Peyer's patch (tissue), 4 donors: ENCODE measurements around the gene SENP5. TPM values are rescaled to one million over a fixed set of nuclear protein-coding genes. Genes with fewer than 3 reads are reported as not detected.

Experiments
- DNase-seq, 3 donors: peaks; one replicate each; pipeline ENCODE4 v3.0.0-alpha.2; 2017 to 2019
- H3K27ac ChIP-seq, 4 donors: fragments of 200-600 bp; sonication (generic); one replicate each; pipeline ENCODE4 v1.5.1; 2016 to 2019
- H3K27me3 ChIP-seq, 2 donors: fragments of 200-600 bp; sonication (generic); one replicate each; pipeline ENCODE4 v1.5.1; 2019
- H3K36me3 ChIP-seq, 3 donors: fragments of 200-600 bp; sonication (generic); one replicate each; pipeline ENCODE4 v1.5.1; 2016 to 2019
- H3K4me1 ChIP-seq, 4 donors: fragments of 200-600 bp; sonication (generic); one replicate each; pipeline ENCODE4 v1.5.1; 2016 to 2019
- H3K4me3 ChIP-seq, 4 donors: fragments of 200-600 bp; sonication (generic); 1 replicate in 3 of 4; 2 replicates in 1 of 4; pipeline ENCODE4 v1.5.1; 2016 to 2019; ENCODE audit warnings: mild to moderate bottlenecking in 1 of 4
- H3K9me3 ChIP-seq, 4 donors: fragments of 200-600 bp; sonication (generic); one replicate each; pipeline ENCODE4 v1.5.1; 2016 to 2019; ENCODE audit warnings: mild to moderate bottlenecking in 1 of 4
- CTCF ChIP-seq, 6 experiments: fragments of 450-650 bp in 4 of 6; fragments of 200-600 bp in 2 of 6; sonication (generic) in 1 of 6; IDR thresholded peaks; one replicate each; pipeline ENCODE4 v1.5.1; 2017 to 2019; ENCODE audit warnings: antibody characterized with exemption in 6 of 6, mild to moderate bottlenecking in 3 of 6, moderate library complexity in 1 of 6
- POLR2A ChIP-seq, 2 donors: fragments of 450-650 bp; IDR thresholded peaks; one replicate each; pipeline ENCODE4 v1.5.1; 2017; ENCODE audit warnings: antibody characterized with exemption in 2 of 2, mild to moderate bottlenecking in 2 of 2, moderate library complexity in 2 of 2
- total RNA-seq, 4 donors: library from RNA; depleted of rRNA; stranded (reverse); fragments of >200 nt; gene quantifications; one replicate each; pipeline ENCODE4 v1.1.0, GENCODE V29; 2016

SENP5 gene
- total RNA-seq, 4 donors from 2014 or later = 29.6 to 75.1 (median 36.9) TPM

- H3K4me1 ChIP-seq = no peaks in the 10 kb centered on the region
- H3K4me3 ChIP-seq = no peak overlapping the region
- no peak for TF ChIP-seq CTCF (IDR thresholded peaks at IDR 0.05)
- no peak for TF ChIP-seq POLR2A (IDR thresholded peaks at IDR 0.05)
- no peaks in the 10 kb centered on the region for H3K27me3 ChIP-seq
- no peaks in the 10 kb centered on the region for H3K36me3 ChIP-seq
- H3K9me3 ChIP-seq = no peaks in the 10 kb centered on the region
- DNase-seq = peak in 1 of 3 donors; percentile 31
- no peak overlapping the region for H3K27ac ChIP-seq
Observed at GRCh38 chr3:196979545-196979944, 111.8 kb downstream of the SENP5 start.

- Histone ChIP-seq H3K36me3 (no peaks in the 10 kb centered on the region), H3K4me1 (peaks cover 0 to 7% (median 0%) of the 10 kb centered on the region in 4 donors), H3K27me3 (no peaks in the 10 kb centered on the region), H3K27ac (no peak overlapping the region), H3K9me3 (no peaks in the 10 kb centered on the region), H3K4me3 (no peak overlapping the region)
- TF ChIP-seq CTCF (IDR thresholded peaks at IDR 0.05) (no peak), POLR2A (IDR thresholded peaks at IDR 0.05) (no peak)
- peak in 1 of 3 donors; percentile 26 for DNase-seq
Observed at GRCh38 chr3:196981657-196982056, 113.9 kb downstream of the SENP5 start.

GRCh38 chr3:196983186-196983585 lies 115.5 kb downstream of the SENP5 start:
- Histone ChIP-seq H3K4me1 (peaks cover 0 to 20% (median 0%) of the 10 kb centered on the region in 4 donors), H3K27me3 (no peaks in the 10 kb centered on the region), H3K4me3 (no peak overlapping the region), H3K36me3 (no peaks in the 10 kb centered on the region), H3K9me3 (no peaks in the 10 kb centered on the region), H3K27ac (no peak overlapping the region)
- TF ChIP-seq CTCF (IDR thresholded peaks at IDR 0.05) (no peak), POLR2A (IDR thresholded peaks at IDR 0.05) (no peak)
- DNase-seq = no peak

Other genes with a start within 250 kb of the SENP5 start
- 10 to 100 TPM in 1 of 4 donors, 1 to 10 TPM in 2, under 1 TPM in 1; 0.70 to 10.7 (median 2.8) TPM for gene NRROS, start 228.2 kb upstream of the SENP5 start, total RNA-seq
- gene CEP19, start 155.7 kb upstream of the SENP5 start, total RNA-seq = under 1 TPM in 1 of 4 donors, not detected in 3; 0.67 TPM
- 10 to 100 TPM in 3 of 4 donors, 1 to 10 TPM in 1; 9.4 to 26.1 (median 15.2) TPM for gene PIGX, start 155.5 kb upstream of the SENP5 start, total RNA-seq
- 10 to 100 TPM; 42.9 to 65.2 (median 53.5) TPM for gene PAK2, start 128.1 kb upstream of the SENP5 start, total RNA-seq
- gene NCBP2, start 74.6 kb downstream of the SENP5 start, total RNA-seq = 10 to 100 TPM; 21.7 to 61.1 (median 31.8) TPM
- gene PIGZ, start 100.9 kb downstream of the SENP5 start, total RNA-seq = 100 to 1,000 TPM in 1 of 4 donors, 10 to 100 TPM in 2, 1 to 10 TPM in 1; 5.0 to 212 (median 44.5) TPM
- 100 to 1,000 TPM in 1 of 4 donors, 10 to 100 TPM in 3; 17.3 to 143 (median 50.7) TPM for gene MELTF, start 161.9 kb downstream of the SENP5 start, total RNA-seq